CD4-positive, alpha-beta memory T cell (primary cell): ENCODE results near the gene FOXN3. TPM values are rescaled to one million over a fixed set of nuclear protein-coding genes. Genes with fewer than 3 reads are reported as not detected.

Experiments
- CTCF ChIA-PET: fragments of 350-600 bp; sonication (Branson Sonifier 250); formaldehyde crosslinking; loops from one replicate; lab custom pipeline; 2021; ENCODE audit warnings: inconsistent platforms; ENCODE audit not compliant: partially characterized antibody; lab: Charles Lee
- POLR2A ChIA-PET: fragments of 350-600 bp; sonication (Branson Sonifier 250); formaldehyde crosslinking; loops from one replicate; lab custom pipeline; 2021; ENCODE audit not compliant: partially characterized antibody; lab: Charles Lee
- DNase-seq, 5 donors: peaks; one replicate each; pipeline versions ENCODE4 v3.0.0 to v3.0.0-alpha.2; 2020 to 2022; ENCODE audit warnings: mixed read lengths in 1 of 5
- H3K27ac ChIP-seq: one replicate; pipeline ENCODE4 v1.7.0; 2013; ENCODE audit warnings: low read depth, low read length
- H3K27me3 ChIP-seq: 2 replicates; pipeline ENCODE4 v1.7.0; 2013; ENCODE audit warnings: mild to moderate bottlenecking, low read length, moderate library complexity; ENCODE audit not compliant: insufficient read depth
- H3K36me3 ChIP-seq: 2 replicates; pipeline ENCODE4 v1.7.0; 2013; ENCODE audit warnings: mild to moderate bottlenecking, low read length, moderate library complexity; ENCODE audit not compliant: insufficient read depth
- H3K4me1 ChIP-seq: 2 replicates; pipeline ENCODE4 v1.7.0; 2013; ENCODE audit warnings: mild to moderate bottlenecking, low read length, moderate library complexity; ENCODE audit not compliant: insufficient read depth
- H3K4me3 ChIP-seq, 2 donors: one replicate each; pipeline ENCODE4 v1.7.0; 2013; ENCODE audit warnings: low read length in 2 of 2, mild to moderate bottlenecking in 1 of 2
- H3K9me3 ChIP-seq, 2 donors: one replicate each; pipeline ENCODE4 v1.7.0; 2013; ENCODE audit warnings: low read length in 2 of 2, control low read depth in 1 of 2; ENCODE audit not compliant: control insufficient read depth in 1 of 2
- H3K27ac Mint-ChIP-seq, 7 donors: one replicate each; pipeline ENCODE4 v1.8.0; 2020 to 2021; ENCODE audit warnings: mixed read lengths in 7 of 7, mild to moderate bottlenecking in 6 of 7, inconsistent platforms in 3 of 7, moderate library complexity in 3 of 7
- H3K27me3 Mint-ChIP-seq, 2 donors: one replicate each; pipeline ENCODE4 v1.8.0; 2020 to 2021; ENCODE audit warnings: mixed read lengths in 2 of 2
- H3K36me3 Mint-ChIP-seq, 2 donors: one replicate each; pipeline ENCODE4 v1.8.0; 2020 to 2021; ENCODE audit warnings: mixed read lengths in 2 of 2, inconsistent platforms in 1 of 2, mild to moderate bottlenecking in 1 of 2
- H3K4me1 Mint-ChIP-seq, 4 donors: one replicate each; pipeline ENCODE4 v1.8.0; 2020 to 2021; ENCODE audit warnings: mixed read lengths in 4 of 4, mild to moderate bottlenecking in 1 of 4
- H3K4me3 Mint-ChIP-seq, 8 donors: one replicate each; pipeline ENCODE4 v1.8.0; 2020 to 2021; ENCODE audit warnings: mixed read lengths in 8 of 8, mild to moderate bottlenecking in 7 of 8, moderate library complexity in 6 of 8, inconsistent platforms in 3 of 8
- H3K9me3 Mint-ChIP-seq, 8 donors: one replicate each; pipeline ENCODE4 v1.8.0; 2020 to 2021; ENCODE audit warnings: mixed read lengths in 8 of 8, mild to moderate bottlenecking in 5 of 8, inconsistent platforms in 3 of 8, moderate library complexity in 1 of 8
- intact Hi-C: fragments of 100-400 bp; cut with micrococcal nuclease; formaldehyde crosslinking; loops from one replicate; pipeline ENCODE4 v1.15.1; 2023
- polyA plus RNA-seq, 2 donors: library from polyadenylated mRNA; unstranded; fragments of 300-500 nt; fragmentation: Illumina TruSeq; gene quantifications; one replicate each; pipeline ENCODE4 v1.2.3, GENCODE V29; 2021
- total RNA-seq, 2 experiments: library from RNA; stranded (reverse); gene quantifications; one replicate each; pipeline ENCODE4 v1.2.3, GENCODE V29; 2021

The FOXN3 gene
- total and polyA plus RNA-seq, 4 experiments from 2014 or later, result 92.6 to 111 (median 106) TPM

- Histone ChIP-seq H3K27ac (no peak overlapping the region), H3K36me3 (no peaks in the 10 kb centered on the region), H3K9me3 (no peaks in the 10 kb centered on the region), H3K4me3 (no peak overlapping the region), H3K27me3 (no peaks in the 10 kb centered on the region), H3K4me1 (no peaks in the 10 kb centered on the region)
- no peak for DNase-seq
- no peaks in the 10 kb centered on the region for H3K27me3 Mint-ChIP-seq
- ChIA-PET POLR2A (no interaction called here), CTCF (no interaction called here)
- H3K4me1 Mint-ChIP-seq, result peaks cover 10 to 29% (median 22%) of the 10 kb centered on the region in 4 donors
- intact Hi-C loops, result no loop called here
- no peaks in the 10 kb centered on the region for H3K9me3 Mint-ChIP-seq
- no peak overlapping the region for H3K4me3 Mint-ChIP-seq
- no peak overlapping the region for H3K27ac Mint-ChIP-seq
- H3K36me3 Mint-ChIP-seq, result peaks cover 12 to 26% of the 10 kb centered on the region in 2 donors
Measured at GRCh38 chr14:89259951-89260609, 157.0 kb downstream of the FOXN3 start.

- no peaks in the 10 kb centered on the region for H3K36me3 ChIP-seq
- DNase-seq, result no peak
- H3K27me3 ChIP-seq, result no peaks in the 10 kb centered on the region
- CTCF ChIA-PET, result interaction anchor here (0.8 kb wide), 1 partner anchor 16 kb away, joined by 3 read pairs; no protein-coding TSS in a partner anchor
- Mint-ChIP-seq H3K36me3 (peaks cover 21 to 30% of the 10 kb centered on the region in 2 donors), H3K9me3 (peaks cover 0 to 2% (median 0%) of the 10 kb centered on the region in 8 donors), H3K27me3 (no peaks in the 10 kb centered on the region), H3K4me3 (no peak overlapping the region), H3K27ac (peak overlapping the region in 2 of 7 donors; percentile 4 to 58), H3K4me1 (peaks cover 14 to 24% (median 16%) of the 10 kb centered on the region in 4 donors)
- POLR2A ChIA-PET, result no interaction called here
- H3K27ac ChIP-seq, result no peak overlapping the region
- no peaks in the 10 kb centered on the region for H3K4me1 ChIP-seq
- no peak overlapping the region for H3K4me3 ChIP-seq
- intact Hi-C loops, result no loop called here
- no peaks in the 10 kb centered on the region for H3K9me3 ChIP-seq
Measured at GRCh38 chr14:89258728-89259273, 158.2 kb downstream of the FOXN3 start.

- Histone ChIP-seq H3K27me3 (no peaks in the 10 kb centered on the region), H3K36me3 (no peaks in the 10 kb centered on the region), H3K4me3 (no peak overlapping the region), H3K9me3 (no peaks in the 10 kb centered on the region), H3K27ac (no peak overlapping the region), H3K4me1 (no peaks in the 10 kb centered on the region)
- POLR2A ChIA-PET, result interaction anchor here (0.6 kb wide), 1 partner anchor 241 kb away, joined by 3 read pairs; no protein-coding TSS in a partner anchor
- H3K4me1 Mint-ChIP-seq, result peaks cover 20 to 32% (median 27%) of the 10 kb centered on the region in 4 donors
- H3K36me3 Mint-ChIP-seq, result peaks cover 25 to 45% of the 10 kb centered on the region in 2 donors
- peak overlapping the region in 1 of 7 donors; percentile 31 for H3K27ac Mint-ChIP-seq
- no peak for DNase-seq
- no peak overlapping the region for H3K4me3 Mint-ChIP-seq
- intact Hi-C loops, result no loop called here
- CTCF ChIA-PET, result no interaction called here
- no peaks in the 10 kb centered on the region for H3K27me3 Mint-ChIP-seq
- H3K9me3 Mint-ChIP-seq, result peaks cover 0 to 2% (median 0%) of the 10 kb centered on the region in 8 donors
Measured at GRCh38 chr14:89256951-89257350, 160.1 kb downstream of the FOXN3 start.

GRCh38 chr14:89256283-89256682 is 160.8 kb downstream of the FOXN3 start:
- ChIA-PET POLR2A (no interaction called here), CTCF (no interaction called here)
- Mint-ChIP-seq H3K4me1 (peaks cover 22 to 33% (median 29%) of the 10 kb centered on the region in 4 donors), H3K27ac (no peak overlapping the region), H3K9me3 (peaks cover 0 to 2% (median 0%) of the 10 kb centered on the region in 8 donors), H3K27me3 (no peaks in the 10 kb centered on the region), H3K36me3 (peaks cover 25 to 48% of the 10 kb centered on the region in 2 donors), H3K4me3 (no peak overlapping the region)
- intact Hi-C loops, result no loop called here
- no peaks in the 10 kb centered on the region for H3K4me1 ChIP-seq
- no peak overlapping the region for H3K4me3 ChIP-seq
- no peak overlapping the region for H3K27ac ChIP-seq
- DNase-seq, result no peak
- no peaks in the 10 kb centered on the region for H3K9me3 ChIP-seq
- H3K36me3 ChIP-seq, result no peaks in the 10 kb centered on the region
- no peaks in the 10 kb centered on the region for H3K27me3 ChIP-seq

- no peaks in the 10 kb centered on the region for H3K27me3 ChIP-seq
- POLR2A ChIA-PET, result no interaction called here
- no peaks in the 10 kb centered on the region for H3K9me3 ChIP-seq
- no peak overlapping the region for H3K4me3 Mint-ChIP-seq
- no peak overlapping the region for H3K27ac ChIP-seq
- H3K27me3 Mint-ChIP-seq, result no peaks in the 10 kb centered on the region
- intact Hi-C loops, result no loop called here
- no peak for DNase-seq
- H3K36me3 Mint-ChIP-seq, result peaks cover 29 to 53% of the 10 kb centered on the region in 2 donors
- no peaks in the 10 kb centered on the region for H3K36me3 ChIP-seq
- peaks cover 25 to 36% (median 34%) of the 10 kb centered on the region in 4 donors for H3K4me1 Mint-ChIP-seq
- H3K4me3 ChIP-seq, result no peak overlapping the region
- no peak overlapping the region for H3K27ac Mint-ChIP-seq
- CTCF ChIA-PET, result no interaction called here
- no peaks in the 10 kb centered on the region for H3K4me1 ChIP-seq
- peaks cover 0 to 2% (median 0%) of the 10 kb centered on the region in 8 donors for H3K9me3 Mint-ChIP-seq
Measured at GRCh38 chr14:89255852-89256251, 161.2 kb downstream of the FOXN3 start.

GRCh38 chr14:89255012-89255411 is 162.0 kb downstream of the FOXN3 start:
- H3K9me3 Mint-ChIP-seq, result peaks cover 0 to 2% (median 0%) of the 10 kb centered on the region in 8 donors
- Histone ChIP-seq H3K4me3 (no peak overlapping the region), H3K9me3 (no peaks in the 10 kb centered on the region), H3K4me1 (no peaks in the 10 kb centered on the region), H3K27me3 (no peaks in the 10 kb centered on the region), H3K36me3 (no peaks in the 10 kb centered on the region), H3K27ac (no peak overlapping the region)
- H3K27me3 Mint-ChIP-seq, result no peaks in the 10 kb centered on the region
- ChIA-PET CTCF (interaction anchor here (0.9 kb wide), 1 partner anchor 28 kb away, joined by 3 read pairs; no protein-coding TSS in a partner anchor), POLR2A (no interaction called here)
- H3K4me3 Mint-ChIP-seq, result no peak overlapping the region
- no peak for DNase-seq
- peaks cover 32 to 42% (median 37%) of the 10 kb centered on the region in 4 donors for H3K4me1 Mint-ChIP-seq
- peaks cover 31 to 54% of the 10 kb centered on the region in 2 donors for H3K36me3 Mint-ChIP-seq
- intact Hi-C loops, result no loop called here
- no peak overlapping the region for H3K27ac Mint-ChIP-seq

- Histone ChIP-seq H3K9me3 (no peaks in the 10 kb centered on the region), H3K27ac (no peak overlapping the region), H3K4me1 (no peaks in the 10 kb centered on the region), H3K27me3 (no peaks in the 10 kb centered on the region), H3K4me3 (no peak overlapping the region), H3K36me3 (no peaks in the 10 kb centered on the region)
- Mint-ChIP-seq H3K9me3 (peaks cover 0 to 2% (median 0%) of the 10 kb centered on the region in 8 donors), H3K4me1 (peaks cover 34 to 44% (median 38%) of the 10 kb centered on the region in 4 donors), H3K4me3 (no peak overlapping the region), H3K36me3 (peaks cover 34 to 53% of the 10 kb centered on the region in 2 donors), H3K27ac (peak overlapping the region in 1 of 7 donors; percentile 55), H3K27me3 (no peaks in the 10 kb centered on the region)
- intact Hi-C loops, result no loop called here
- ChIA-PET CTCF (interaction anchor here (0.9 kb wide), 1 partner anchor 29 kb away, joined by 3 read pairs; no protein-coding TSS in a partner anchor), POLR2A (no interaction called here)
- DNase-seq, result no peak
Measured at GRCh38 chr14:89254166-89254909, 162.7 kb downstream of the FOXN3 start.
